GM21737 (cell line): ENCODE data around the gene SLC7A1.

ENCODE experiments used
- ATAC-seq: cut with Tn5 transposase; IDR thresholded peaks from one replicate; pipeline ENCODE4 v1.9.1; 2021; ENCODE audit warnings: mild to moderate bottlenecking, moderate library complexity; ENCODE audit not compliant: unreplicated experiment

SLC7A1 gene

DNA sequence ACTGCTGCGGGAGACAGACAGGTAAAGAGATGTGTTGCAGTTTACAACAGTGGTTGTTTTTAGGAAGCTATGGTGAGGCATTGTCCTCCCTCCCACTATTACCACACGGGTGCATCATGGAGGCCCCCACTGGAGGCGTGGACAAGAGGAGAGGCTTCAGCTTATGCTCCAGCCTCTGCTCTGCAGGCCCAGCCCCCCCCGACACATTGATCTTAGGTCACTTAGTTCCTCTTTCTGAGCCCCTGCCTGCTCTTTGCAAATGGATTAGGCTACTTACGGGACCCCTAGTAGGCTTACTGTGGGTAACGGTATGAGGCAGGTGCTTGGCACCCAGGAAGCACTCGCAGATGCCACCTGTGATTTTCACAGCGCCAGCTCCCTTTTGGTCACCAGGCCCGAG lies 123.9 kb downstream of the SLC7A1 start:
- no peak for ATAC-seq

DNA sequence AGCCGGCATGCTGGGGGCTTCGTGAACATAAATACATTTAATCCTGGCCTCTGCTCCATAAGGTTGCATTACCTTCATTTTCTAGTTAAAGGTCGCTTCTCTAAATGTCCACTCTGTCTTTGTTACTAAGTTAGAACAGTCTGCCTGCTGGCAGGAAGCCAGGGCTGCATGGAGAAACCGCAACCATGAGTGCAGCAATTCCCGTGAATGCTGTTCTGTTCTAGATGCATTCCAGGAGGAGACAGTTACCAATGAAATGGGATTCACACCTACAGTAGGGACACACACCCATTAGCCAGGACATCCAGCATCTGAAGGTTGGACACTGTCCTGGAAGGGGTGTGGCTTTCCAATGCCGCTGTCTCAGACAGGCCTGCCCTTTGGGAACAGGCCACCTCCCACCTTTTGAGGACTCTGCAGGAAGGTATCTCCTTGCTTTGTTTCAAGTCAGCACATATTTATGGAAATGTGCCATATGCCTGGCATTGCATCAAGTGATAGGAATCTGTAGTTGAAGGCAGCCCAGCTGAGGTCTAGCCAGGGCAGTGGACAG lies 129.7 kb downstream of the SLC7A1 start:
- no peak for ATAC-seq

GRCh38 chr13:29464105-29464679 lies 131.3 kb downstream of the SLC7A1 start:
- no peak for ATAC-seq

DNA sequence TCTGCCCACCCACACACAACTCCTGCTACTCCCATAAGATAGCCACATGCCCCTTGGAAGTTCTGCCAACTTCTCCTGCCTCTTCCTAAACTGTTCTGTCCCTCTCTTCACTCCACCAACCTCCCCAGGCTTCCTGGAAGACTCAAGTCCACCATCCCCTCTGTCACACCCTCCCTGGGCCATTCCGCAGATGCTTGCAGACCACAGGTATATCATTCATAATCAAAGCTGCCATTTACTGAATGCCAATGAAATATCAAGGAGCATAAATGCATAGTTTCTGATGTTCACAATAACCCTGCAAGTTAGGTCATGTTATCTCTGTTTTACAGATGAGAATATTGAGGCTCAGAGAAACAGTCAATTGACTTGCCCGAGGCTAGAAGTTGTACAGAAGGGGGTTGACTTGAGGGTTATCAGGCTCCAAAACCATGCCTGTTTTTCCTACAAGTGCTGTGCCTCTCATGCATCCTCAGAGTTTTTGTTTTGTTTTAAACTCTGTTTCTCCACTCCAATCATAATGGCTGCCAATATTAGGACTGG lies 135.6 kb downstream of the SLC7A1 start:
- ATAC-seq: no peak
